HEK293 (cell line): ENCODE data around the gene DDX18.

Source experiments
- CTCF ChIA-PET: fragments of 350-600 bp; formaldehyde crosslinking; extraction: SDS; loops from one replicate; lab custom pipeline; 2021; ENCODE audit warnings: antibody characterized with exemption; lab: Yijun Ruan, JAX
- POLR2A ChIA-PET: fragments of 300-600 bp; formaldehyde crosslinking; extraction: SDS; loops from one replicate; lab custom pipeline; 2020; ENCODE audit warnings: antibody characterized with exemption, inconsistent platforms; lab: Yijun Ruan, JAX
- H3K27ac ChIP-seq: fragments of 200-500 bp; sonication (Bioruptor generic); 2 replicates; pipeline ENCODE4 v1.5.1; 2014; ENCODE audit warnings: low read depth, low read length, control low read depth, inconsistent platforms; ENCODE audit errors: extremely low read depth
- H3K36me3 ChIP-seq, 2 experiments: fragments of 200-500 bp in 1 of 2; sonication (Bioruptor generic) in 1 of 2; 1 replicate in 1 of 2; 2 replicates in 1 of 2; pipeline ENCODE4 v1.5.1; 2014 to 2017; ENCODE audit warnings: inconsistent platforms in 2 of 2, low read length in 2 of 2; ENCODE audit not compliant: control insufficient read depth in 2 of 2, insufficient read depth in 1 of 2
- H3K4me1 ChIP-seq: fragments of 200-500 bp; sonication (Bioruptor generic); 2 replicates; pipeline ENCODE4 v1.5.1; 2014; ENCODE audit warnings: mild to moderate bottlenecking, low read length, inconsistent platforms; ENCODE audit not compliant: control insufficient read depth, insufficient read depth
- H3K4me3 ChIP-seq: 2 replicates; pipeline ENCODE4 v1.5.1; 2011; ENCODE audit warnings: low read depth, mild to moderate bottlenecking, control low read depth, low read length, moderate library complexity
- H3K9me3 ChIP-seq: fragments of 200-500 bp; sonication (Bioruptor generic); 2 replicates; pipeline ENCODE4 v1.5.1; 2014; ENCODE audit warnings: low read depth, low read length, inconsistent platforms; ENCODE audit not compliant: control insufficient read depth, insufficient read depth
- EGR2 ChIP-seq: fragments of 450-650 bp; formaldehyde crosslinking; IDR thresholded peaks from 2 replicates; pipeline ENCODE4 v1.5.1; 2016; ENCODE audit warnings: low read depth, missing biosample characterization, missing genetic modification characterization
- FEZF1 ChIP-seq: fragments of 450-650 bp; formaldehyde crosslinking; IDR thresholded peaks from 2 replicates; pipeline ENCODE4 v1.5.1; 2016; ENCODE audit warnings: missing biosample characterization, missing genetic modification characterization
- KLF8 ChIP-seq: fragments of 450-650 bp; formaldehyde crosslinking; IDR thresholded peaks from 2 replicates; pipeline ENCODE4 v1.5.1; 2016; ENCODE audit warnings: missing biosample characterization, missing genetic modification characterization
- MYNN ChIP-seq: fragments of 450-650 bp; formaldehyde crosslinking; IDR thresholded peaks from 2 replicates; pipeline ENCODE4 v1.5.1; 2016; ENCODE audit warnings: missing biosample characterization, missing genetic modification characterization, borderline replicate concordance
- OVOL3 ChIP-seq: fragments of 450-650 bp; formaldehyde crosslinking; IDR thresholded peaks from 2 replicates; pipeline ENCODE4 v1.5.1; 2016; ENCODE audit warnings: missing biosample characterization, missing genetic modification characterization
- SALL2 ChIP-seq: fragments of 450-650 bp; formaldehyde crosslinking; IDR thresholded peaks from 2 replicates; pipeline ENCODE4 v1.5.0; 2017; ENCODE audit warnings: missing biosample characterization, mild to moderate bottlenecking, missing genetic modification characterization, borderline replicate concordance
- ZNF114 ChIP-seq: fragments of 450-650 bp; formaldehyde crosslinking; IDR thresholded peaks from 2 replicates; pipeline ENCODE4 v1.5.0; 2017; ENCODE audit warnings: missing biosample characterization, missing genetic modification characterization
- ZNF146 ChIP-seq: fragments of 450-650 bp; formaldehyde crosslinking; IDR thresholded peaks from 2 replicates; pipeline ENCODE4 v1.5.1; 2016; ENCODE audit warnings: missing biosample characterization, missing genetic modification characterization
- ZNF155 ChIP-seq: fragments of 450-650 bp; formaldehyde crosslinking; IDR thresholded peaks from 2 replicates; pipeline ENCODE4 v1.5.1; 2016; ENCODE audit warnings: missing biosample characterization, missing genetic modification characterization
- ZNF175 ChIP-seq: fragments of 450-650 bp; formaldehyde crosslinking; IDR thresholded peaks from 2 replicates; pipeline ENCODE4 v1.5.1; 2016; ENCODE audit warnings: missing biosample characterization, missing genetic modification characterization
- ZNF473 ChIP-seq: fragments of 450-650 bp; formaldehyde crosslinking; IDR thresholded peaks from 2 replicates; pipeline ENCODE4 v1.5.1; 2017; ENCODE audit warnings: missing biosample characterization, missing genetic modification characterization
- ZNF514 ChIP-seq: fragments of 450-650 bp; formaldehyde crosslinking; IDR thresholded peaks from 2 replicates; pipeline ENCODE4 v1.5.1; 2016; ENCODE audit warnings: missing biosample characterization, missing genetic modification characterization
- ZNF529 ChIP-seq: fragments of 450-650 bp; formaldehyde crosslinking; IDR thresholded peaks from 2 replicates; pipeline ENCODE4 v1.5.1; 2017; ENCODE audit warnings: missing genetic modification characterization, missing biosample characterization; ENCODE audit not compliant: insufficient replicate concordance
- ZNF677 ChIP-seq: fragments of 450-650 bp; IDR thresholded peaks from 2 replicates; pipeline ENCODE4 v1.5.0; 2018; ENCODE audit warnings: missing biosample characterization, mild to moderate bottlenecking, missing genetic modification characterization, moderate library complexity
- ZNF776 ChIP-seq: fragments of 450-650 bp; formaldehyde crosslinking; IDR thresholded peaks from 2 replicates; pipeline ENCODE4 v1.5.0; 2017; ENCODE audit warnings: missing biosample characterization, missing genetic modification characterization, borderline replicate concordance
- ZNF837 ChIP-seq: fragments of 450-650 bp; formaldehyde crosslinking; IDR thresholded peaks from 2 replicates; pipeline ENCODE4 v1.5.1; 2016; ENCODE audit warnings: missing biosample characterization, missing genetic modification characterization
- TF ChIP-seq, protein P1 (sequence below): fragments of 450-650 bp; formaldehyde crosslinking; IDR thresholded peaks from 2 replicates; pipeline ENCODE4 v1.5.1; 2017; ENCODE audit warnings: missing biosample characterization, missing genetic modification characterization
- TF ChIP-seq, protein P2 (sequence below): fragments of 450-650 bp; formaldehyde crosslinking; IDR thresholded peaks from 2 replicates; pipeline ENCODE4 v1.5.1; 2017; ENCODE audit warnings: missing biosample characterization, missing genetic modification characterization
- TF ChIP-seq, protein P3 (sequence below): fragments of 450-650 bp; formaldehyde crosslinking; IDR thresholded peaks from 2 replicates; pipeline ENCODE4 v1.5.1; 2016; ENCODE audit warnings: missing biosample characterization, missing genetic modification characterization
- TF ChIP-seq, protein P4 (sequence below): fragments of 450-650 bp; IDR thresholded peaks from 2 replicates; pipeline ENCODE4 v1.5.1; 2018; ENCODE audit warnings: missing biosample characterization, mild to moderate bottlenecking, missing genetic modification characterization

DDX18 gene

DNA sequence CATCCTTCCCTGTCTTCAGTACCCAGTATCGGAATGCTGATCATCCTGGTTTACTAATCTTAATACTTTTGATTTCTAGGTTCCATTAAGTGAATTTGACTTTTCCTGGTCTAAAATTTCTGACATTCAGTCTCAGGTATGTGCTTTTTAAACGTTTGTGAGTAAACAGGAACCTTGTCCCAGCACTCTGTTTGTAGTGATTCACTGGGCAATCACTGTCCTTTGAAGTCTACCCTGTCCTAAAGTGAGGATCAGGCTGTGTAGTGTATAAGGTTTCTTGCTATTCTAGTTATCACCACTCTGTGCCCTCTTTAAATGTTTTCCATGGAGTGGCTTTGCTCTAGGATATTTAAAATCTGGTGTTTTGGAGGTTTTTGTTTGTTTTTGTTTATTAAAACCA lies 14.4 kb downstream of the DDX18 start:
- Histone ChIP-seq H3K4me3 (no peak overlapping the region), H3K9me3 (no peaks in the 10 kb centered on the region), H3K27ac (no peak overlapping the region), H3K4me1 (no peaks in the 10 kb centered on the region), H3K36me3 (peaks cover 38 to 98% of the 10 kb centered on the region in 2 experiments)
- CTCF ChIA-PET: interaction anchor here (1.6 kb wide), 1 partner anchor 14 kb away, joined by 11 read pairs; the partner anchor contains the start of gene DDX18
- TF ChIP-seq ZNF837 (no peak), MYNN (no peak), EGR2 (no peak), ZNF514 (no peak), ZNF776 (tag by site-specific recombination) (no peak), ZNF146 (tag by site-specific recombination) (no peak), ZNF155 (tag by site-specific recombination) (no peak), ZNF114 (no peak), OVOL3 (tag by site-specific recombination) (no peak), ZNF529 (no peak), SALL2 (tag by site-specific recombination) (no peak), ZNF677 (tag by site-specific recombination) (no peak), ZNF473 (no peak), ZNF175 (tag by site-specific recombination) (no peak), KLF8 (tag by site-specific recombination) (no peak)
- TF ChIP-seq, protein P1, sequence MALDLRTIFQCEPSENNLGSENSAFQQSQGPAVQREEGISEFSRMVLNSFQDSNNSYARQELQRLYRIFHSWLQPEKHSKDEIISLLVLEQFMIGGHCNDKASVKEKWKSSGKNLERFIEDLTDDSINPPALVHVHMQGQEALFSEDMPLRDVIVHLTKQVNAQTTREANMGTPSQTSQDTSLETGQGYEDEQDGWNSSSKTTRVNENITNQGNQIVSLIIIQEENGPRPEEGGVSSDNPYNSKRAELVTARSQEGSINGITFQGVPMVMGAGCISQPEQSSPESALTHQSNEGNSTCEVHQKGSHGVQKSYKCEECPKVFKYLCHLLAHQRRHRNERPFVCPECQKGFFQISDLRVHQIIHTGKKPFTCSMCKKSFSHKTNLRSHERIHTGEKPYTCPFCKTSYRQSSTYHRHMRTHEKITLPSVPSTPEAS: no peak
- TF ChIP-seq, protein P2, sequence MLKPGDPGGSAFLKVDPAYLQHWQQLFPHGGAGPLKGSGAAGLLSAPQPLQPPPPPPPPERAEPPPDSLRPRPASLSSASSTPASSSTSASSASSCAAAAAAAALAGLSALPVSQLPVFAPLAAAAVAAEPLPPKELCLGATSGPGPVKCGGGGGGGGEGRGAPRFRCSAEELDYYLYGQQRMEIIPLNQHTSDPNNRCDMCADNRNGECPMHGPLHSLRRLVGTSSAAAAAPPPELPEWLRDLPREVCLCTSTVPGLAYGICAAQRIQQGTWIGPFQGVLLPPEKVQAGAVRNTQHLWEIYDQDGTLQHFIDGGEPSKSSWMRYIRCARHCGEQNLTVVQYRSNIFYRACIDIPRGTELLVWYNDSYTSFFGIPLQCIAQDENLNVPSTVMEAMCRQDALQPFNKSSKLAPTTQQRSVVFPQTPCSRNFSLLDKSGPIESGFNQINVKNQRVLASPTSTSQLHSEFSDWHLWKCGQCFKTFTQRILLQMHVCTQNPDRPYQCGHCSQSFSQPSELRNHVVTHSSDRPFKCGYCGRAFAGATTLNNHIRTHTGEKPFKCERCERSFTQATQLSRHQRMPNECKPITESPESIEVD: no peak
- TF ChIP-seq, protein P3, sequence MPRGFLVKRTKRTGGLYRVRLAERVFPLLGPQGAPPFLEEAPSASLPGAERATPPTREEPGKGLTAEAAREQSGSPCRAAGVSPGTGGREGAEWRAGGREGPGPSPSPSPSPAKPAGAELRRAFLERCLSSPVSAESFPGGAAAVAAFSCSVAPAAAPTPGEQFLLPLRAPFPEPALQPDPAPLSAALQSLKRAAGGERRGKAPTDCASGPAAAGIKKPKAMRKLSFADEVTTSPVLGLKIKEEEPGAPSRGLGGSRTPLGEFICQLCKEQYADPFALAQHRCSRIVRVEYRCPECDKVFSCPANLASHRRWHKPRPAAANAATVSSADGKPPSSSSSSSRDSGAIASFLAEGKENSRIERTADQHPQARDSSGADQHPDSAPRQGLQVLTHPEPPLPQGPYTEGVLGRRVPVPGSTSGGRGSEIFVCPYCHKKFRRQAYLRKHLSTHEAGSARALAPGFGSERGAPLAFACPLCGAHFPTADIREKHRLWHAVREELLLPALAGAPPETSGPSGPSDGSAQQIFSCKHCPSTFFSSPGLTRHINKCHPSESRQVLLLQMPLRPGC (tag by site-specific recombination): no peak
- POLR2A ChIA-PET: no interaction called here

DNA sequence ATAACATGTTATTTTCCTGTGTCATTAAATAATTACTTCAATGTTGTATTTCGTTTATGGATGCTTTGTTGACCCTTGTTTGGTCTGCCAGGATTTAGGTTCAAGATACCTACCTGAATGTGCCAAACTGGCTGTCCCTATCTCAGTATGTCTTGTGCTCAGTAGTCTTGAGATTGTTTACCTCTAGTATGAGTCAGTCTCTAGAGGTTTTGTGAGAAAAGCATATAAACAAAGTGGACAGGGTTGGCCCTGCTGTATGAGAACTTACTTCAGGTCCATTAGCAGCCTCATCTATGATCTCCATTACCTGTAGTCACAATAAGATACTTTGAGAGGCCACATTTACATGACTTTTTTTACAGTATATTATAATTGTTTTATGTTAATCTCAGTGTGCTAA lies 17.8 kb downstream of the DDX18 start:
- CTCF ChIA-PET: interaction anchor here (1.5 kb wide), 1 partner anchor 171 kb away, joined by 5 read pairs; no protein-coding TSS in a partner anchor
- TF ChIP-seq, protein P4, sequence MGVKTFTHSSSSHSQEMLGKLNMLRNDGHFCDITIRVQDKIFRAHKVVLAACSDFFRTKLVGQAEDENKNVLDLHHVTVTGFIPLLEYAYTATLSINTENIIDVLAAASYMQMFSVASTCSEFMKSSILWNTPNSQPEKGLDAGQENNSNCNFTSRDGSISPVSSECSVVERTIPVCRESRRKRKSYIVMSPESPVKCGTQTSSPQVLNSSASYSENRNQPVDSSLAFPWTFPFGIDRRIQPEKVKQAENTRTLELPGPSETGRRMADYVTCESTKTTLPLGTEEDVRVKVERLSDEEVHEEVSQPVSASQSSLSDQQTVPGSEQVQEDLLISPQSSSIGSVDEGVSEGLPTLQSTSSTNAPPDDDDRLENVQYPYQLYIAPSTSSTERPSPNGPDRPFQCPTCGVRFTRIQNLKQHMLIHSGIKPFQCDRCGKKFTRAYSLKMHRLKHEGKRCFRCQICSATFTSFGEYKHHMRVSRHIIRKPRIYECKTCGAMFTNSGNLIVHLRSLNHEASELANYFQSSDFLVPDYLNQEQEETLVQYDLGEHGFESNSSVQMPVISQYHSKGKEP (tag by site-specific recombination): no peak
- no peak for TF ChIP-seq FEZF1
- Histone ChIP-seq H3K4me3 (no peak overlapping the region), H3K9me3 (no peaks in the 10 kb centered on the region), H3K4me1 (no peaks in the 10 kb centered on the region), H3K36me3 (peaks cover 14 to 72% of the 10 kb centered on the region in 2 experiments), H3K27ac (no peak overlapping the region)
- POLR2A ChIA-PET: no interaction called here
